Activated naive CD4-positive, alpha-beta T cell treated with anti-CD3 and anti-CD28 coated beads, Interleukin-2, amount 50 U/mL, for 16 hours (primary cell): ENCODE results near the gene SDC3.

Source experiments
- DNase-seq: peaks from one replicate; pipeline ENCODE4 v3.0.0-alpha.2; 2020

SDC3 gene

DNA sequence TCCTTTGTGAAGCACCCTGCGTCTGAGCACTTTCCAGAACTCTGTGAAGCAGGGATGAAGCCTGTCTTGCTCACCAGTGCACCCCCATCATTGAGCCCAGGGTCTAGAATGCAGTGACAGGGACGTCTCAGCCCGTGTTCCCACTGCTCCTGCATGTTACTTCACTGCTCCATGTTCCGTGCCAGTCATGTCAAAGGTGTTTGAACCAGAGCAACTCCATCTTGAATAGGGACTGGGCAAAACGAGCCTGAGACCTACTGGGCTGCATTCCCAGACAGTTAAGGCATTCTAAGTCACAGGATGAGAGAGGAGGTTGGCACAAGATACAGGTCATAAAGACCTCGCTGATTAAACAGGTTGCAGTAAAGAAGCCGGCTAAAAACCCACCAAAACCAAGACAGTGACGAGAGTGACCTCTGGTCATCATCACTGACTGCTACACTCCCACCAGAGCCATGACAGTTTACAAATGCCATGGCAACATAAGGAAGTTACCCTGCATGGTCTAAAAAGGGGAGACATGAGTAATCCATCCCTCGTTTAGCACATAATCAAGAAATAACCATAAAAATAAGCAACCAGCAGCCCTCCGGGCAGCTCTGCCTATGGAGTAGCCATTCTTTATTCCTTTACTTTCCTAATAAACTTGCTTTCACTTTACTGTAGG lies 63.2 kb downstream of the SDC3 start:
- DNase-seq, result no peak

DNA sequence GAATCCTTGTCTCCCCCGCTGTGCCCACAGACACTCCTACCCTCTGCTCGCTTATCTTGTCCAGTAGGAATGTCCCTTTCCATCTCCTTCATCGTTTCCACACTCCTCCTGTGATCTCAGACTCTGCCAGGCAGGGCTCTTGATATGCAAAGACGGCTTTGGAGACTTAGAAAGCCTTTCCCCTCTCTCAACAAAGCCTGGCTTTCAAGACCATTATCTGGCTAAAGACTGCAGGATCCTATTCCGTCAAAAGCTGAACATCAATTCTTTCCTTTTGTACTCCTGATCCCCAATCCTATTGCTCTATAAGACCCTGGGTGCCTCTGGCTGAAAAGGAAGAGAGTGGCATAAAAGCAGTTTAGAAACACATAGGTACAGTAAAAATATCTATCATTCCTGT lies 63.9 kb downstream of the SDC3 start:
- DNase-seq, result no peak

DNA sequence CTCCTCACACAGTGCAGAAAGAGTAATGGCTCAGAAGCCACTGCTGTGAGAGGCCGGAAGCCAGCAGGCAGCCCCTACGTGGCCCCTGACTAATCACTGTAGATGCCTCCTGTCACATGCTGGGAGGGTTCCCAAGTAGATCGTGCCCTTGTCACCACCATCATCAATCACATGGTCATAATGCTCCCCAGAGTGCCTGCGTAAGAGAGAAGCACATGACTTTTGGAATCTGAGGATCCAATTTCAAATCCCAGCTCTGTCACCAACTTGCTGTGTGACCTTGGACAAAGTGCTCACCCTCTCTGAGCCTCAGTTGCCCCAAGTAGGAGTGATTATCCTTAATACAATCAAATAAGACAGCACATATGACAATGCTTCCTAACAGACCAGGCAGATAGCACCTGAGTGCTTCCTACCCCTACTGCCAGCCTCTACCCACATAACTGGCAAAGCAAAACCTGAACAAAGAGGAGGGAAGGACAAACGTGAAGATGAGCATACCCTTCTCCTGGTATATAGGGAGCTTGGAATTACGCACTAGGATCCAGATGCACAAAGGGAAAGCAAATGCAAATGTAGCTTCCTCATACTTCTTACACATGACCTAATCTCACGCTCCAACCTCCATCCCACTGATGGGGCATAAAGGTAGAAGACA lies 65.7 kb downstream of the SDC3 start:
- no peak for DNase-seq

GRCh38 chr1:30840904-30841598 lies 67.5 kb downstream of the SDC3 start:
- no peak for DNase-seq

DNA sequence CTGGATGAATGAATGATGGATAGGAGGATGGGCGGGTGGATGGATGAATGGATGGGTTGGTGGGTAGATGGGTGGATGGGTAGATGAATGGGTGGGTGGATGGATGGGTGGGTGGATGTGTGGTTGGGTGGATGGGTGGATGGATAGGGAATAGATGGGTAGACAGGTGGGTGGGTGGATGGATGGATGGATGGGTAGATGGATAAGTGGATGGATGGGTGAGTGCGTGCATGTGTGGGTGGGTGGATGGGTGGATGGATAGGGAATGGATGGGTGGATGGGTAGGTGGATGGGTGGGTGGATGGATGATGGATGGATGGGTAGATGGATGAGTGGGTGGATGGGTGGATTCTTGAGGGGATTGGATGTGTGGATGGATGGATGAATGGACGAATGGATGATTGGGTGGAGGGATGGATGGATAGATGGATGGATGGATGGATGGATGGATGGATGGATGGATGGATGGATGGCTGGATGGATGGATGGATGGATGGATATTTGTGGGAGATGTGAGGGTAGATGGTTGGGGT lies 68.7 kb downstream of the SDC3 start:
- DNase-seq, result no peak

DNA sequence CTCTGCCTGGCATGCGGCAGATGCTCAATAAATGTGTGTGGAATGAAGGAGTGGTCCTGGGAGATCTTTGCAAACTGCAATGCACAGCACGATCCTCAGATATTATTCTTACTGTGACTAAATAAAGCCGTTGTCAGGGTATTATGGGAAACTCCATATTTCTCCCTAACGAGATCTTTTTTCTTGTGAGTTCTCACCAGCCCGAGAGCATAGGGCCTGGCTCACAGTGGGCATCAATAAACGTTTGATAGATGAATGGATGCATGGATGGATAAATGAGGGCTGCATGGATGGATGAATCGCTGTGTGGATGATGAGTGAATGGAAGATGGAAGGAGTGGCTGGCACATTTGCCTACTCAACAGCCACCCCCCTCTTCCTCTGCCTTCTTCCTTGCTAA lies 69.6 kb downstream of the SDC3 start:
- no peak for DNase-seq

DNA sequence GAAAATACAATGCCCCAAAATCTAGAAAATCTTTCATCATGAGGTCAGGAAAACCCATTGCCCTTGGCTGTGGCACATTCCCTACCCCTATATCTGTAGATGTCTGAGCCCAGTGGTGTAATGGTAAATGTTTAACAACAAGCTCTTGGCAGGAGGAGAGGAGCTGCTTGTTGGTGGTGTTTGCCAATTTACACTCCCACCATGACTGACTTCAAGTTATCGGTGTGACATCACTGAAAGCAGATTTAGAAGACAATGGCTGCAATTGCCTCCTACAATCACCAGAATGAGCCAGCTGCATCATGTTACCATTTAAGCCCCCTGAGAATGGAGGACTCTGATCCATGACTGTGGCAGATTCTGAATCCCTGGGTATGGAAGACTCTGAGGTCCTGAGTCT lies 70.9 kb downstream of the SDC3 start:
- DNase-seq, result no peak

DNA sequence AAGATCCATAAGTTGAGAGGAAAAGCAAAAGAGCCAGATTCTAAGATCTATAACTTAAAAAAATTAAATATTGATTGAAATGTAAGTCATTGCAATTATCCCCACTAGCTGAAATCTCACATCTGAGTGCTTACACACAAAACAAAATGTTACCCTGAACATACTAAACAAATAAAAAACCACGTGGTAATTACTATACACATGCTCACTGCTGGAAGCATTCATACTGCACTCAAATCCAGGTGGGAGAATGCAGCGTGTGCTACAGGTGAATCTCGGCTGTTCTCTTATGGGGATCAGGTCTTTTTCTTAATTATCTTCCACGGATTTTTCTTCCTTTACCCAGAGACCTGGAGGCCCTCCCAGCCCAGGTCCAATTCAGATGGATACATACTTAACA lies 74.3 kb downstream of the SDC3 start:
- DNase-seq, result no peak

- DNase-seq, result no peak
Measured at GRCh38 chr1:30830537-30830936, 78.0 kb downstream of the SDC3 start.

DNA sequence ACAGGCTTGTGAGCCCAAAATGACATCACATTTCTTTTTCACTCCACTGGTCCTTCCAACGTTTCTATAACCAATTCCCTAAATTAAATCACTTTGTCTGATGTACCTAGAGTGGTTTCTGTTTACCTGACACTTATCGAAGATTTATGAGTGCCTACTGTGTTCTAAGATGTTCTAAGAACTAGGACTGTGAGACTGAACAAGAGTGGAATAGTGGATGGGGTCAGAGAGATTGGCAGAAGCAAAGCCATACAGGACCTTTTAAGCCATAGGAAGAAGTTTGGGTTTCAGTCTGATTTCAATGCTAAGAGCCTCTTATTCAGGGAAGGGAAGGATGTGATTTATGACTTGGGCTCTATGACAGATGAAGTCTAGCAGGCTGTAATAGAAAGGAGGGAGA lies 78.7 kb downstream of the SDC3 start:
- no peak for DNase-seq

DNA sequence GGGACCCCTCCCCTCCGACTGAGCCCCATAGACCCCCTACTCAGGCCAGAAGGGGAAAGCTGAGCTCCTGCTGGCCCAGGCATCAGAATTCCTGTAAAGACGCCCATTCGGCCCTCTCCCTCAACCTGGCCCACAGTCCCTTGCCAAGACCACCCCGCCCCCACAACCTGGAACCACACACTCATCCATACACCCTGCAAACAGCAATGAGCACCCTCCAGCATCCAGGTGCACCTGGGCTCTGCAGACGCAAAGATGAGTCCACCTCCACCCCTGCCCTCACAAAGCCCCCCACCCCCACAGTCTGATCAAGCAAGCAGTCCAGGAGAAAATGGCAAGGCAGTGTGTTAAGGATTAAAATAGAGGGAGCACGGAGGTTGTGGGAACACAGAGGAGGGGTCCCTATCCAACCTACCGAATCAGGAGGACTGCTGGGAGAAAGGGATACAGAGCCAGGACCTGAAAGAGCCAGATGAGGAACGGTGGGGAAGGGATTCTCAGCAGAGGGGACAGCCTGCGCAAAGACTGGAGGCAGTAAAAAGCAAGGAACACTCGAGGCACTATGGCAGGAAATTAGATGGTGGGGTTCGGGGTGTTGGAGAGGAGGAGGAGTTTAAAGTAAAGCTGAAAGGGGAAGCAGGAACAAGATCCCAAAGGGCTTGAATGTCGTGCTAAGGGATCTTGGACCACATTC lies 83.7 kb downstream of the SDC3 start:
- no peak for DNase-seq

DNA sequence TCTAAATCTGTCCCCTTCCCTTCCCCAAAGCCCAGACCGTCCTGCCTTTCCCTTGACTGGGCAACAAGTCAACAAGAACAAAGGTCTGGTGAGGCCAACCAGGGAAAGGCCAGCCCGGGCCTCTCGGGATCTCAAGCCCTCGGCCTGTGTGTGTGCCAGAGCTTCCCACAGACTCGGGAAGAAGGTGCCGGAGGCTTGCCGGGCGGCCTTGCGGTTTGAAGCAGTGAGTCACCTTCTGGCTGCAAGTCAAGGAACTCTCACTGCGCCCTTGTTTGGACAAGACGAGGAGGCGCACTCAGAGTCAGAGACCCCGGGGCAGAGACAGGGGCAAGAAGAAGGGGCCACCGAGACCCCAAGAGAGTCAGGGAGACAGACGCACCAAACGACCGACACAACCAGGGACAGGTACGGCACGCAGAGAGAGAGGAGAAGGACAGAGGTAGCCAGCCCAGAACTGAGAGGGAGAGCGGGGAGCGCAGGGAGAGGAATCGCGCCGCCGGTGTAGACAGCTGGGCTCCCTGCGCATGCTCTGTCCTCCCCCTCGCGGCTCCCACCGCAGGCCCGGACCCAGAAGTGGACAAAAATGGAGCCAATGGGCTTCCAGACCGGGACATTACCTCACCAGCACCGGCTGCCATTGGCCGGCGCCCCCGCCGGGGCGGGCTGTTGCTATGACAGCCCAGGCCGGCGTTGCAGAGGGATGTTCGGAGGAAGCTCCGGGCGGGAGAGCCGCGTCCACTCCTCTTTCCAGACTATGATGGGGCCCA lies 84.4 kb downstream of the SDC3 start:
- peak; percentile 44 for DNase-seq

DNA sequence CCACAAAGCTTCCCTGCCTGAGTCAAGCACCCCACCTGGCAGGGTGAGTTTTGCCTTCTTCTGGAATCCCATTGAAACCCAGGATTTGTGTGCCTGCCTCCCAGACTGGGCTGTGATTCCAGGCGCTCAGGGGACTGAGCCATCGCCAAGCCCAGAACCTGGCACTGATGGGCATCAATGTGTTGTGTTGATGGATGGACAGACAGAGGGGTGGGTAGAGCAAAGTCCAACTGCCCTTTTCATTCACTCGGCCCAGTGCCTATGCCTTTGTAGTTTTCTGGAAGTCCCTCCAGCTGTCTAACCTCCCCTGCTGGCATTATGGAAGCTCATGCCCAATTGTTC lies 85.0 kb downstream of the SDC3 start:
- no peak for DNase-seq

DNA sequence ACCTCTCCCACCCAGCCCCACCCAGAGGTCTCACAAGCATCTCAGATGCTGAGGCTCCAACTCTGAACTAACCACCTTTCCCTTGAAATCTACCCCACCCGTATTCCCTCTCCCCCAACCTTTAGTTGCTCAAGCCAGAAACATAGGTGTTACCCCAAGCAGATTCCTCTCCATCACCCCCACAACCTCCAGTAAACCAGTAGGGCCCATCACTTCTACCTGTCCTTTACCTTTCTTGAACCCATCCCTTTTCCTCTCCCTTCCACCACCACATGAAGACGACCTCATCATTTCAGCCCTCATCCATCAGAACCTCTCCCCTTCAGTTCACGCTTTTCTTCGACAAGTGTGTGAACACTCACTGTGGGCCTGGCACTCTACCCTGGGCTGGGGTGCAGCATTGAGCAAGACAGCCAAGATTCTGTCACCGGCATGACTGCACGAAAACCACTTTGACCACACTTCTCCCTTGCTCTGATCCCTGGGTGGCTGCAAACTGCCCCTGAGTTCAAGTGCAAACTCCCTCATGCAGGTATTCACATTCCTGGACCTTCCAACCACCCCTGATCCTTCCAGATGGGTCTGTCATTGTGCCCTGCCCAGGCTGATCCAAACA lies 85.5 kb downstream of the SDC3 start:
- DNase-seq, result no peak

GRCh38 chr1:30822006-30822405 lies 86.6 kb downstream of the SDC3 start:
- DNase-seq, result no peak

DNA sequence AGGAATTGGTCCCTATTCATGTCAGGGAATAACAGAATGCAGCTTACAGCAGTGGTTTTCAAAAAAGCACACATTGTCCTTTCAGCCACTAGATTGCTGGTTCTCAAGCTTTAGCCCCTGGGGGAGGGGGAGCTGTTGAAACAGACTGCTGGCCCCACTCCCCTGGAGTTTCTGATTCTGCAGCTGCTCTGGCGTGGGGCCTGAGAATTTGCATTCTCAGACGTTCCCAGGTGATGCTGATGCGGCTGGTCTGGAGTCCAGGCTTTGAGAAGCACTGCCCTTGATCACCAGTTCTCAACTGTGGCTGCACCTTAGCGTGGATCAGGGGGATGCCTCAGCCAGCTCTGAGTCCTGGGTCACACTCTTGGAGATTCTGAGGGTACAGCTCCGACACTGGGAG lies 88.3 kb downstream of the SDC3 start:
- DNase-seq, result no peak
